Karpas-422 (cell line): ENCODE results near the gene GCNT2. TPM values are rescaled to one million over a fixed set of nuclear protein-coding genes. Genes with fewer than 3 reads are reported as not detected.

Experiments
- DNase-seq: peaks from one replicate; pipeline ENCODE4 v3.0.0-alpha.2; 2015
- H2AFZ ChIP-seq: fragments of 200-600 bp; sonication (generic); 2 replicates; pipeline ENCODE4 v1.6.1; 2014; ENCODE audit warnings: antibody characterized with exemption, low read length, mixed read lengths
- H3K27ac ChIP-seq: fragments of 200-600 bp; sonication (generic); 2 replicates; pipeline ENCODE4 v1.5.1; 2014; ENCODE audit warnings: mild to moderate bottlenecking, low read length, moderate library complexity
- H3K27me3 ChIP-seq: fragments of 200-600 bp; sonication (generic); 2 replicates; pipeline ENCODE4 v1.6.1; 2014; ENCODE audit warnings: low read length, mixed read lengths
- H3K36me3 ChIP-seq: fragments of 200-600 bp; sonication (generic); 2 replicates; pipeline ENCODE4 v1.6.1; 2014; ENCODE audit warnings: low read length, mixed read lengths; ENCODE audit not compliant: insufficient read depth
- H3K4me1 ChIP-seq: fragments of 200-600 bp; sonication (generic); 2 replicates; pipeline ENCODE4 v1.6.1; 2014; ENCODE audit warnings: mild to moderate bottlenecking, low read length, mixed read lengths
- H3K4me2 ChIP-seq: fragments of 200-600 bp; sonication (generic); 2 replicates; pipeline ENCODE4 v1.6.1; 2014; ENCODE audit warnings: low read length, low read depth, mild to moderate bottlenecking; ENCODE audit not compliant: poor library complexity, severe bottlenecking
- H3K4me3 ChIP-seq: fragments of 200-600 bp; sonication (generic); 2 replicates; pipeline ENCODE4 v1.5.1; 2014; ENCODE audit warnings: mild to moderate bottlenecking, antibody characterized with exemption, low read length, mixed read lengths
- H3K79me2 ChIP-seq: fragments of 200-600 bp; sonication (generic); 2 replicates; pipeline ENCODE4 v1.6.1; 2014; ENCODE audit warnings: mild to moderate bottlenecking, low read length, mixed read lengths
- H3K9ac ChIP-seq: fragments of 200-600 bp; sonication (generic); 2 replicates; pipeline ENCODE4 v1.6.0; 2014; ENCODE audit warnings: low read length
- H3K9me2 ChIP-seq: fragments of 200-600 bp; sonication (generic), shearing (Covaris generic); replicated peaks from 2 replicates; pipeline ENCODE4 v1.6.0; 2014; ENCODE audit warnings: mild to moderate bottlenecking, low read length, moderate library complexity; ENCODE audit not compliant: insufficient read depth
- H3K9me3 ChIP-seq: fragments of 300-700, 200-600 bp; sonication (generic); 2 replicates; pipeline ENCODE4 v1.6.1; 2014; ENCODE audit warnings: low read length, mixed read lengths
- H4K20me1 ChIP-seq: fragments of 200-600 bp; sonication (generic); 2 replicates; pipeline ENCODE4 v1.6.1; 2014; ENCODE audit warnings: mild to moderate bottlenecking, antibody characterized with exemption, low read length, low read depth; ENCODE audit not compliant: insufficient read depth
- total RNA-seq: library from RNA; depleted of rRNA; stranded (reverse); fragments of >200 nt; shearing (Covaris generic); gene quantifications from 2 replicates; pipeline ENCODE4 v1.2.3, GENCODE V29; 2014; ENCODE audit warnings: low replicate concordance

The GCNT2 gene
- total RNA-seq, 1 experiment from 2014 or later: 21.3 TPM

DNA sequence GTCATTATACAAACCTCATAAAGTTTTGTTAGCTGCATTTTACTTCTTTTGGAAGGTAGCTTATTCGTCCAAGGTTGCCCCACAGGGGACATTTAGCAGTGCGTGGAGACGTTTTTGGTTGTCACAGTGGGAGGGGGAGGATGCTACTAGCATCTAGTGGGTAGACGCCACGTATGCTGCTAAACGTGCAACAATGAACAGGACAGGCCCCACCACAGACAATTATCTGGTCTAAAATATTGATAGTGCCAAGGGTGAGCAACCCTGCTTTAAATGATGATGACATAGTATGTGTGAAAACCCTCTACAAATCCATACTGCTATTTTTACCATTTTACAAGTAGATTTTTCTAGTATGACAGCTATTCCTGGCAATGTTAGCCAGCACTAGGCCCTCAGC is 13.9 kb upstream of the GCNT2 start:
- Histone ChIP-seq H3K36me3 (no peaks in the 10 kb centered on the region), H3K4me1 (peaks cover 17% of the 10 kb centered on the region), H3K9me3 (no peaks in the 10 kb centered on the region), H3K4me2 (no peak overlapping the region), H3K9ac (no peak overlapping the region), H3K27ac (no peak overlapping the region), H3K9me2 (no peaks in the 10 kb centered on the region), H3K27me3 (no peaks in the 10 kb centered on the region; the same call in 1 of the 2 replicates), H3K79me2 (no peaks in the 10 kb centered on the region), H4K20me1 (no peaks in the 10 kb centered on the region), H3K4me3 (no peak overlapping the region), H2AFZ (no peak overlapping the region)
- DNase-seq: peak; percentile 12

DNA sequence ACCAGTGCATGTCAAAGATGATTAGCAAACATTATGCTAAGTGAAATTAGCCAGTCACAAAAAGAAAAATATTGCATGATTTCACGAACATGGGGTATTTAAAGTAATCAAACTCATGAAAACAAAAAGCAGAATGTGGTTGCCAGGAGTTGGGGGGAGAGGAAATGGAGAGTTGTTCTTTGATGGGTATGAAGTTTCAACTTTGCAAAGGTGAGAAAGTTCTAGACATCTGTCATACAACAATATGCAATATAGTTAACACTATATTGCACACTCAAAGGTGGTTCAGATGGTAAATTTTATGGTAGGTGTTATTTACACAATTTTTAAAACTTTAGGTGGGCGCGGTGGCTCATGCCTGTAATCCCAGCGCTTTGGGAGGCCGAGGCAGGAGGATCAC is 13.4 kb upstream of the GCNT2 start:
- Histone ChIP-seq H3K4me1 (peaks cover 17% of the 10 kb centered on the region), H3K4me2 (no peak overlapping the region), H2AFZ (no peak overlapping the region), H3K9ac (no peak overlapping the region), H3K9me2 (no peaks in the 10 kb centered on the region), H3K27me3 (no peaks in the 10 kb centered on the region; the same call in 1 of the 2 replicates), H3K79me2 (no peaks in the 10 kb centered on the region), H4K20me1 (no peaks in the 10 kb centered on the region), H3K36me3 (no peaks in the 10 kb centered on the region), H3K9me3 (no peaks in the 10 kb centered on the region), H3K27ac (no peak overlapping the region), H3K4me3 (no peak overlapping the region)
- DNase-seq: peak; percentile 22

GRCh38 chr6:10510592-10511367 is 10.4 kb upstream of the GCNT2 start:
- H3K27me3 ChIP-seq: no peaks in the 10 kb centered on the region; the same call in 1 of the 2 replicates
- H3K9ac ChIP-seq: no peak overlapping the region
- H3K4me2 ChIP-seq: peak overlapping the region; percentile 55
- H2AFZ ChIP-seq: peak overlapping the region; percentile 80
- H4K20me1 ChIP-seq: no peaks in the 10 kb centered on the region
- no peaks in the 10 kb centered on the region for H3K9me2 ChIP-seq
- no peaks in the 10 kb centered on the region for H3K9me3 ChIP-seq
- H3K4me3 ChIP-seq: no peak overlapping the region; the same call in 1 of the 2 replicates
- H3K79me2 ChIP-seq: no peaks in the 10 kb centered on the region
- H3K4me1 ChIP-seq: peaks cover 17% of the 10 kb centered on the region
- DNase-seq: peak; percentile 89
- no peak overlapping the region for H3K27ac ChIP-seq
- H3K36me3 ChIP-seq: no peaks in the 10 kb centered on the region

GRCh38 chr6:10511477-10511876 is 9.7 kb upstream of the GCNT2 start:
- peaks cover 15% of the 10 kb centered on the region for H3K4me1 ChIP-seq
- no peak overlapping the region for H3K27ac ChIP-seq
- peak; percentile 34 for DNase-seq
- H3K4me3 ChIP-seq: no peak overlapping the region
- H3K4me2 ChIP-seq: no peak overlapping the region
- no peak overlapping the region for H2AFZ ChIP-seq
- no peaks in the 10 kb centered on the region for H3K9me2 ChIP-seq
- H3K79me2 ChIP-seq: no peaks in the 10 kb centered on the region
- H3K27me3 ChIP-seq: no peaks in the 10 kb centered on the region; the same call in 1 of the 2 replicates
- no peaks in the 10 kb centered on the region for H3K9me3 ChIP-seq
- H3K36me3 ChIP-seq: no peaks in the 10 kb centered on the region
- no peaks in the 10 kb centered on the region for H4K20me1 ChIP-seq
- no peak overlapping the region for H3K9ac ChIP-seq

DNA sequence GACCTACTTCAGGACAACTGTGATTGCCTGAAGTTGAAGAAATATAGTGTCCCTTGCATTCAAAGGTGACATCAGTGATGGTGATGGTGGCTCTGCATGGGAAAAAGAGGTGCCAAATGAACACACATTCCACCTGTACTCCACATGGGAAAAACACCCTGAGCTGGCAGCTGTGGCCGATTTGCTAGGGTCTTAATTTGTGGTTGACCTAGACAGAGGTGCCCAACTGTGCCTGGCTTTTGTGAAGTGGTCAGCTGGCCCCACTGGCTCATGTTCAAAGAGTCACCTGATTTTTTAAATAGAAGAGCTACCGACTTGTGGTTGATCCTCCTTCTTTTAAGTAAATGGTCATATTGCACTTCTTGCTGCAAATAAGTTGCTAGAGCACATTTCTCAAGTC is 7.6 kb upstream of the GCNT2 start:
- Histone ChIP-seq H3K4me2 (no peak overlapping the region), H3K27ac (no peak overlapping the region), H3K27me3 (no peaks in the 10 kb centered on the region), H3K79me2 (no peaks in the 10 kb centered on the region), H3K9ac (no peak overlapping the region), H3K4me1 (peaks cover 15% of the 10 kb centered on the region), H3K9me3 (no peaks in the 10 kb centered on the region), H3K4me3 (no peak overlapping the region), H3K36me3 (no peaks in the 10 kb centered on the region), H4K20me1 (no peaks in the 10 kb centered on the region), H2AFZ (no peak overlapping the region), H3K9me2 (no peaks in the 10 kb centered on the region)
- no peak for DNase-seq

GRCh38 chr6:10514049-10514780 is 6.9 kb upstream of the GCNT2 start:
- Histone ChIP-seq H3K4me2 (no peak overlapping the region), H3K27me3 (no peaks in the 10 kb centered on the region), H3K4me3 (no peak overlapping the region), H3K9me3 (no peaks in the 10 kb centered on the region), H3K27ac (no peak overlapping the region), H3K79me2 (no peaks in the 10 kb centered on the region), H3K4me1 (peaks cover 22% of the 10 kb centered on the region), H3K36me3 (no peaks in the 10 kb centered on the region), H2AFZ (no peak overlapping the region), H4K20me1 (no peaks in the 10 kb centered on the region), H3K9ac (no peak overlapping the region), H3K9me2 (no peaks in the 10 kb centered on the region)
- no peak for DNase-seq

DNA sequence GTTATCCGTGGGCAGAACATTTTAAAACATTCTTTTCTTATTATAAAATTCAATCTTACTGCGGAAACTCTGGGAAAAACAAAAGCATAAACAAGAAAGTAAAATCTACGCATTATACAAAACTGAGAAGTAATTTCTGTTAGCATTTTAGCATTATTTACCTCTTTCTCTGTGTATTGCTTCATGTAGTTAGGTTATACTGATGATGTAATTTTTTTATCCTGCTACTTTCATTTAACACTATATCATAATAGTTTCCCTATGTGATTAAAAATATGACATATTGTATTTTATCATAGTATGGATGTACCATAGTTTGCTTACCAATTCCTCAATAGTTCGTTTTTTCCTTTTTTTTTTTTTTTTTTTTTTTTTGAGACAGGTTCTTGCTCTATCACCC is 4.2 kb upstream of the GCNT2 start:
- H3K27me3 ChIP-seq: no peaks in the 10 kb centered on the region
- H2AFZ ChIP-seq: no peak overlapping the region
- peaks cover 18% of the 10 kb centered on the region for H3K4me1 ChIP-seq
- no peaks in the 10 kb centered on the region for H3K9me3 ChIP-seq
- H3K27ac ChIP-seq: no peak overlapping the region
- no peak for DNase-seq
- H3K36me3 ChIP-seq: no peaks in the 10 kb centered on the region
- no peaks in the 10 kb centered on the region for H3K79me2 ChIP-seq
- no peak overlapping the region for H3K9ac ChIP-seq
- no peak overlapping the region for H3K4me2 ChIP-seq
- H3K9me2 ChIP-seq: no peaks in the 10 kb centered on the region
- no peak overlapping the region for H3K4me3 ChIP-seq
- no peaks in the 10 kb centered on the region for H4K20me1 ChIP-seq

GRCh38 chr6:10518557-10519407 is 2.4 kb upstream of the GCNT2 start:
- peak overlapping the region; percentile 84; the same call in 1 of the 2 replicates for H2AFZ ChIP-seq
- no peaks in the 10 kb centered on the region for H3K9me2 ChIP-seq
- no peaks in the 10 kb centered on the region for H3K27me3 ChIP-seq
- no peak overlapping the region for H3K4me3 ChIP-seq
- no peak overlapping the region for H3K4me2 ChIP-seq
- peaks cover 18% of the 10 kb centered on the region for H3K4me1 ChIP-seq
- H4K20me1 ChIP-seq: no peaks in the 10 kb centered on the region
- no peaks in the 10 kb centered on the region for H3K79me2 ChIP-seq
- H3K9me3 ChIP-seq: no peaks in the 10 kb centered on the region
- peak; percentile 51 for DNase-seq
- no peak overlapping the region for H3K9ac ChIP-seq
- no peaks in the 10 kb centered on the region for H3K36me3 ChIP-seq
- no peak overlapping the region for H3K27ac ChIP-seq
